Amygdala (tissue), 56 donors: ENCODE data around the gene ST3GAL5.
"Not testable (repeated sequence)": the region's sequence is repeated elsewhere in the genome, so short reads cannot be mapped to it uniquely, and the experiment has no call there.

Experiments
- DNase-seq, 56 donors: peaks; one replicate each; lab custom pipeline; 2025; lab: John Stamatoyannopoulos, UW

Gene ST3GAL5

DNA sequence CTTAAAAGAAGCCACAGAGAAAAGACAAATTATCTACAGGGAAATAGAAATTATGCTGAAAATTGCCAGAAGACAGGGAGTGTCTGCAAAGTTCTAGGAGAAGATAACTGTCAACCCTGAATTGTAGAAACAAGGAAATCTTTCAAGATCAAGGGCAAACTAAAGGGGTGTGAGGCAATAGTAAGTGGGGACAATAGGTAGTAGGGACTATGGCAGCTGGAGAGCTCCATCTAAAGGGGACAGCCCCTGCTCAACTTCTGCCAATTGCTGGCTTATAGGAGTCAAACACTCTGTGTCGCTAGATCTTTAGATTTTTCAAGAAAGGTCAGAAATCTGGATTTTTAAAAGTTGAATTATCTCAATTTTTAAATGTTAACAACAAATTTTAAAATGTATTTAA is 10.1 kb upstream of the ST3GAL5 start:
- DNase-seq = no peak

GRCh38 chr2:85894554-85895278 is 5.9 kb upstream of the ST3GAL5 start:
- DNase-seq = not testable (repeated sequence)

DNA sequence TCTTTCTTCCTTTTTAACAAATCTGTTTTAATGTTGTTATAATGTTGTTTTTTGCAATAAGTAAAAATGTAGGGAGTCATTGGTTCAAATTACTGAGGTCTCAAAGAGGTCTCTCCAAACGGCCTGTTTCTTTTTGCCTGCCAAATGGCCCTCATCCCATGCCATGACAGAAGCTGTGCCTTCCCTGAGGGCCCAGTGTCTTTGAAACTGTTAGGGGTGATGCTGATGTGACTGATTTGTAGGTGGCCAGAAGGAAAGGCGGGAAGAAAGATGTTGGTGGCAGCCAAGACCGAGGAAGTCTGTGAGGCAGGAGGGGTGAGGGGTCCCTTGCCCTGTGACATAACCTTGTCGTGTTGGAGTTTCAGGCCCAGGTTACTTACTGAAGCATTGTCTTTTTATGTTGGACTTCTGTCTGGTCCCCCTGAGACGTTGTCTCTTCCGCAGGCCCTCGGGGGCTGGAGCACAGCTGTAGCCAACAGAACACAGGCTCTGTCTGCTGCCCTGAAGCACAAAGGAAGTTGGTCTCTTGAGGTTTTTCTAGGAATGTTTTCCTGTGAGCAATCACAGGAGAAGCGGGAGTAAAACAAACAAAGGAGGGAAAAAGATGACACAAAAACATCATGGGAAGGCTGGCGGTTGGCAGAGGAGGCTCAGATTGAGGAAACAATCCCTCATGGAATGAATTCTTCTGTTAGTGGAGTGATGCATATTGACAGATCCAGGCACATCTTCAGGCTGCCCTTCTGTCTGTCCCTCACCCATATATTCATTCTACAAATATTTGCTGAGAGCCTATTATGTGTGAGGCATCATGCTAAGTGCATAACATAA is 4.9 kb upstream of the ST3GAL5 start:
- DNase-seq = peak in 1 of 56 donors; percentile 28

DNA sequence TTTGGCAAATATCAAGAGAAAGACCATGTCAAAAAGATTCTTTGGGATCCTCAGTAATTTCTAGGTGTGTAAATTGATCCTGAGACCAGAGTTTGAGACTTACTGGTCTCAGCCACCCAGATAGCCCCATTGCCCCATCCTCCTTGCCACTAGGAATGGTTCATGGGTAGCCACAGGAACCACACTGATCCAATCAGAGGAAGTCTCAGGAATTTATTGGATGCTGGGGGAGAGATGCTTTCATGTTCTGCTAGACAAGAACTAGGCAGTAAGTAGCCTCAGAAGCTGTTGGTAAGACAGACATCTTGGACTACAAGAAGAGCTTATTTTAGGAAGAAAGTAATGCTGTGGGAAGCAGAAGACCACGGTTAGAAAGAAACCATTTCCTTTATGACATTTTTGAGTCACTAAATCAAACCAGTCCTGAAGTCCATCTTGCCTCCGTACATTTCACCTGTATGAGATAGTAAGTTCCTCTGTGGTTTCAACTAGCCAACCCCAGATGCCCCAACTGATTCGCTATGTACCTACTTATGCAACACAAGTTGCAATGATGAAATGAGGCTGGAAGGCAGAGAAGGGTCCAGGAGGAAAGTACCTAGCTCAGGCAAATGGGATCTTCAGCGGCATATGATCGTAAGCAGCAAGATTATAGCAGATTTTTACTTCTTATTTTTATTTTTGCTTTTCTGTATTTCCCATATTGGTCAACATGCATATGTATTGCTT is 3.6 kb upstream of the ST3GAL5 start:
- DNase-seq = no peak

- DNase-seq = peak in 10 of 56 donors; percentile 13 to 48 (median 28)
These were observed 1.9 kb upstream of the ST3GAL5 start for GRCh38 chr2:85890522-85891176.

GRCh38 chr2:85889627-85890281 is 964 bp upstream of the ST3GAL5 start:
- DNase-seq = peak in 24 of 56 donors; percentile 12 to 64 (median 40)

- DNase-seq = peak in 26 of 56 donors; percentile 33 to 77 (median 53)
These were observed 638 bp downstream of the ST3GAL5 start for GRCh38 chr2:85888020-85888683.

GRCh38 chr2:85887566-85888019 is 1.2 kb downstream of the ST3GAL5 start:
- DNase-seq = peak in 52 of 56 donors; percentile 17 to 83 (median 58)

DNA sequence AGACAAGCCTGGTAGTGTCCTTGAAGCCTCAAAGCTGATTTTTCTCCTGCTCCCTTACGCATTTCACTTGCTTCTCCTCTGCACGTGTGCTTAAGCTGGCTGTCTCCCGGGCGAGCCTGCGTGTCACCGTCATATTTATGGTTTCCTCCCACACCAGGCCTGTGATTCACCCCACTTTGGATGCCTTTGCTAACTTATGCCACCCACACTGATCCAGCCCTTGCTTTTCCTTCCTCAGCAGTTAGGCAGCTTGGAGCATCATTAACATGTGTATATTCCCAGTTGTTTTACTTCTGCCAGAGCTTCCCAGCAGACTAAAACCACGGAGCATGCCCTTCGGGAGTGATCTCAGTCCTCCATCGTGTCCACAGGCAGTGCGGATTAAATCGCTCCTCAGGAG is 2.2 kb downstream of the ST3GAL5 start:
- peak in 34 of 56 donors; percentile 11 to 82 (median 34) for DNase-seq

GRCh38 chr2:85886141-85886540 is 2.6 kb downstream of the ST3GAL5 start:
- no peak for DNase-seq

DNA sequence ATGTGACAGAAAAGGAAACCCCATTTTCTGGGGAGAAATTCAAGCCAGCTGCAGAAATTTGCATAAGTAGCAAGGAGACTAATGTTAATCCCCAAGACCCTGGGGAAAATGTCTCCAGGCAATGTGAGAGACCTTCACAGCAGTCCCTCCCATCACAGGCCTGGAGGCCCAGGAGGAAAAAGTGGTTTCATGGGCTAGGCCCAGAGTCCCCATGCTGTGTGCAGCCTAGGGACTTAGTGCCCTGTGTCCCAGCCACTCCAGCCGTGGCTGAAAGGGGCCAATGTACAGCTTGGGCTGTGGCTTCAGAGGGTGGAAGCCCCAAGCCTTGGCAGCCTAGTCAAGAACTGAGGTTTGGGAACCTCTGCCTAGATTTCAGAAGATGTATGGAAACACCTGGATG is 7.0 kb downstream of the ST3GAL5 start:
- DNase-seq = not testable (repeated sequence)

GRCh38 chr2:85880716-85881328 is 8.0 kb downstream of the ST3GAL5 start:
- DNase-seq = not testable (repeated sequence)

DNA sequence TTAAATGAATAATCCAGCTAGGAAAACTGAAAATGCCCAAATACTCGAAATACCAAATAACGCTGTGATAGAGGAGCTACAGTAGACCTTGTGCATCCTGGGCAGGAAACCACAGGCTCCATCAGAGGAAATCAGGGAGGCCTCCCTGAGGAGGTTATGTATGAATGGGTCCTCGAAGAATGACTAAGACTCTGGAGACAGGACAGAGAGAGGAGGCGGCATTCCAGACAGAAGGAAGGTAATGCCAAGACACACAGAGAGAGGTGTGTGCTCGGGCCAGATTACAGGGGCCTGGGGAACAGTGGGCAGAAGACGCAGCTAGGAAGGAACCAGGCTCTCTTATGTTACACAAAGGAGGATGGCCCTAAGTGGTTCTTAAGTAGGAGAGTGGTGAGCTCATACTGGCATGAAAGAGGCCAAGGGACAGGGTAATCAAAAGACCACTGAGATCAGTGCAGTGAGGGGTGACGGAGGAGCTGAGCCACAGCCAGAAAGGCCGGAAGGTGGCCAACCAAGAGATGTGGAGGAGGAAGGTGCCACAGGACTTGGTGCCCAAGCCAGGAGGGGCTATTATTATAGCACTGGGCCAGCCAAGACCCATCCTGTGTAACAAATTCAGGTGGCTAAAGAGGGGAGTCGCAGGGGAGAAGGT is 9.9 kb downstream of the ST3GAL5 start:
- no peak for DNase-seq

GRCh38 chr2:85875350-85876050 is 13.3 kb downstream of the ST3GAL5 start:
- DNase-seq = no peak

DNA sequence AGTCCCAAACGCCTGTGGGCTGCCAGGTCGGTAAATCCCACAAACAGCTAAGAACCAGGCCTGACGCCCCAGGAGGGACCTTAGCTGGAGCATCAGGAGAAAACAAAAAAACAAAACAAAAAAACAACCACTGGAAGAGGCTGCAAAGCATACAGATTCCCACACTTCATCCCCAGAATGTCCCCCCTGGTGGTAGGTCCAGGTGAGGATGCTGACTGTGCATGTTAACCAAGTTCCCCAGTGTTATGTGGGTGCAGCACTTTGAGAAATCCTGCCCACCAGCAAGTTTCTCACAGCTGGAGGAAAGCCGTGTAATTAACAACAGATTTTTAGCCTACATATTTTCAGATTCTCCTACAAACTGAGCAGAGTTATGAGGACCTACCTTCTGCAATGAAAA is 15.1 kb downstream of the ST3GAL5 start:
- DNase-seq = no peak

GRCh38 chr2:85872536-85873161 is 16.1 kb downstream of the ST3GAL5 start:
- DNase-seq = no peak

GRCh38 chr2:85871494-85872164 is 17.2 kb downstream of the ST3GAL5 start:
- no peak for DNase-seq
